OCI-LY7 (cell line): ENCODE measurements around the gene GID8. TPM values are rescaled to one million over a fixed set of nuclear protein-coding genes. Genes with fewer than 3 reads are reported as not detected.

ENCODE experiments used
- BruUV-seq: library from RNA; stranded (reverse); fragments of 400-500 nt; replicated peaks from 2 replicates; lab custom pipeline; 2021; lab: Mats Ljungman, UMichigan
- CTCF ChIA-PET: fragments of 300-600 bp; sonication (Branson Sonifier 250); formaldehyde crosslinking; loops from one replicate; lab custom pipeline; 2022; ENCODE audit warnings: antibody characterized with exemption; ENCODE audit not compliant: unreplicated experiment; lab: Charles Lee
- POLR2A ChIA-PET: fragments of 300-600 bp; sonication (Branson Sonifier 250); formaldehyde crosslinking; loops from one replicate; lab custom pipeline; 2022; ENCODE audit warnings: antibody characterized with exemption; lab: Charles Lee
- DNase-seq: peaks from one replicate; pipeline ENCODE4 v3.0.0-alpha.2; 2015; ENCODE audit warnings: low spot score
- H2AFZ ChIP-seq: fragments of 200-600 bp; sonication (generic), shearing (Covaris generic); 2 replicates; pipeline ENCODE4 v1.6.1; 2014; ENCODE audit warnings: mild to moderate bottlenecking, antibody characterized with exemption, low read length, moderate library complexity
- H3K27ac ChIP-seq: fragments of 200-600 bp; sonication (generic); 2 replicates; pipeline ENCODE4 v1.5.1; 2014; ENCODE audit warnings: mixed run types, low read depth, mild to moderate bottlenecking, moderate library complexity, low read length, inconsistent platforms; ENCODE audit not compliant: poor library complexity, severe bottlenecking
- H3K36me3 ChIP-seq: fragments of 200-600 bp; sonication (generic); 2 replicates; pipeline ENCODE4 v1.6.1; 2014; ENCODE audit warnings: mild to moderate bottlenecking, antibody characterized with exemption, low read length, moderate library complexity, mixed read lengths; ENCODE audit not compliant: insufficient read depth
- H3K4me1 ChIP-seq: fragments of 200-600 bp; sonication (generic); 2 replicates; pipeline ENCODE4 v1.5.1; 2014; ENCODE audit warnings: mild to moderate bottlenecking, low read length; ENCODE audit not compliant: insufficient read depth, poor library complexity, severe bottlenecking
- H3K4me2 ChIP-seq: fragments of 200-600 bp; sonication (generic); 2 replicates; pipeline ENCODE4 v1.6.1; 2014; ENCODE audit warnings: mild to moderate bottlenecking, low read length
- H3K4me3 ChIP-seq: fragments of 200-600 bp; sonication (generic); 2 replicates; pipeline ENCODE4 v1.5.1; 2014; ENCODE audit warnings: mild to moderate bottlenecking, low read depth, low read length; ENCODE audit not compliant: poor library complexity, severe bottlenecking
- H3K79me2 ChIP-seq: fragments of 200-600 bp; sonication (generic); 2 replicates; pipeline ENCODE4 v1.6.1; 2016; ENCODE audit warnings: low read depth, mild to moderate bottlenecking, low read length, moderate library complexity, mixed read lengths; ENCODE audit not compliant: insufficient read depth
- H3K9me2 ChIP-seq: fragments of 200-600 bp; sonication (generic); 2 replicates; pipeline ENCODE4 v1.6.1; 2016; ENCODE audit warnings: mild to moderate bottlenecking, low read length, mixed read lengths; ENCODE audit not compliant: insufficient read depth
- H3K9me3 ChIP-seq: fragments of 200-600 bp; sonication (generic); 2 replicates; pipeline ENCODE4 v1.6.1; 2014; ENCODE audit warnings: mild to moderate bottlenecking, mixed run types, low read length, mixed read lengths
- H4K20me1 ChIP-seq: fragments of 200-600 bp; sonication (generic); 2 replicates; pipeline ENCODE4 v1.6.1; 2014; ENCODE audit warnings: mild to moderate bottlenecking, antibody characterized with exemption, low read length, moderate library complexity, mixed read lengths; ENCODE audit not compliant: insufficient read depth
- EZH2phosphoT487 ChIP-seq: fragments of 200-600 bp; sonication (generic); IDR thresholded peaks from 2 replicates; pipeline ENCODE4 v1.6.1; 2018; ENCODE audit warnings: low read depth, borderline replicate concordance, mild to moderate bottlenecking, mixed run types, antibody characterized with exemption, low read length, moderate library complexity, mixed read lengths
- intact Hi-C: fragments of 100-400 bp; cut with micrococcal nuclease; formaldehyde crosslinking; loops from one replicate; pipeline ENCODE4 v1.10.0; 2022; ENCODE audit not compliant: unreplicated experiment
- total RNA-seq, 2 experiments: library from RNA; depleted of rRNA in 1 of 2; stranded (reverse); fragments of >200 nt in 1 of 2; shearing (Covaris generic) in 1 of 2; gene quantifications; 2 replicates each; pipeline ENCODE4 v1.2.3, GENCODE V29; 2014 to 2022
- TF ChIP-seq, protein P1 (sequence below): fragments of 200-600 bp; sonication (generic); conservative IDR thresholded peaks from 2 replicates; pipeline ENCODE4 v1.5.1; 2014; ENCODE audit warnings: mild to moderate bottlenecking, antibody characterized with exemption, low read length, moderate library complexity, mixed read lengths

GID8 gene
- total RNA-seq, 2 experiments from 2014 or later = 28.7 to 47.7 TPM

DNA sequence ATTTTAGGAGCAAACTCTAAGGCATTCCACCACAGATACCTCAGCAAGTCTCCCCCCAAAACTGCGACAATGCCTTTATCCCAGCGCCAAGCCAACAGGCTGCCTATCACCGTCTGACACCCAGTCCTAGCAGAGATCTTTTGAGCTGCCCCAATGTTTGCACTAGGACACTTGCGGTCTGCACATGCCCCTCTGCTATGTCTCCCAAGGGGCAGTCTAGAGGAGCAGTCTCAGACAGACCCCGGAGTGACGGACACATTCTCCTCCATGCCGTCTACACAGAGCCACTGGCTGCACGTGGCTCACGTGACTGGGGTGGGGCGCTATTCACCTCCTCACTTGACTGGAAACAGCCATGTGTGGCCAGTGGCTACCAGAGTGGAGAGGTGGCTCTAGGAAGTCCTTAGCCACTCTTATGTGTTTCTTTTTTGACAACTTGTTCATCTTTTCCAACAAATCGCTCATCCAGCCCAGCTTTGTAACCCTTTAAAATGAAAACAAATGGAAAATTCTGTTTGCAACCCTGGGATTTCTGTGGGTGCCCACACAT lies 27.7 kb upstream of the GID8 start:
- CTCF ChIA-PET = no interaction called here
- H3K79me2 ChIP-seq = peaks cover 45% of the 10 kb centered on the region
- no TSS peak for BruUV-seq

GRCh38 chr20:62910777-62911497 lies 27.0 kb upstream of the GID8 start:
- no peaks in the 10 kb centered on the region for H3K9me2 ChIP-seq
- H3K4me3 ChIP-seq = no peak overlapping the region
- no peak overlapping the region for H3K4me2 ChIP-seq
- H3K79me2 ChIP-seq = peaks cover 51% of the 10 kb centered on the region
- intact Hi-C loops = no loop called here
- ChIA-PET CTCF (no interaction called here), POLR2A (interaction anchor here (1.0 kb wide), 1 partner anchor 43 kb away, joined by 3 read pairs; no protein-coding TSS in a partner anchor)
- H2AFZ ChIP-seq = no peak overlapping the region
- no peak for TF ChIP-seq EZH2phosphoT487
- TF ChIP-seq, protein P1, sequence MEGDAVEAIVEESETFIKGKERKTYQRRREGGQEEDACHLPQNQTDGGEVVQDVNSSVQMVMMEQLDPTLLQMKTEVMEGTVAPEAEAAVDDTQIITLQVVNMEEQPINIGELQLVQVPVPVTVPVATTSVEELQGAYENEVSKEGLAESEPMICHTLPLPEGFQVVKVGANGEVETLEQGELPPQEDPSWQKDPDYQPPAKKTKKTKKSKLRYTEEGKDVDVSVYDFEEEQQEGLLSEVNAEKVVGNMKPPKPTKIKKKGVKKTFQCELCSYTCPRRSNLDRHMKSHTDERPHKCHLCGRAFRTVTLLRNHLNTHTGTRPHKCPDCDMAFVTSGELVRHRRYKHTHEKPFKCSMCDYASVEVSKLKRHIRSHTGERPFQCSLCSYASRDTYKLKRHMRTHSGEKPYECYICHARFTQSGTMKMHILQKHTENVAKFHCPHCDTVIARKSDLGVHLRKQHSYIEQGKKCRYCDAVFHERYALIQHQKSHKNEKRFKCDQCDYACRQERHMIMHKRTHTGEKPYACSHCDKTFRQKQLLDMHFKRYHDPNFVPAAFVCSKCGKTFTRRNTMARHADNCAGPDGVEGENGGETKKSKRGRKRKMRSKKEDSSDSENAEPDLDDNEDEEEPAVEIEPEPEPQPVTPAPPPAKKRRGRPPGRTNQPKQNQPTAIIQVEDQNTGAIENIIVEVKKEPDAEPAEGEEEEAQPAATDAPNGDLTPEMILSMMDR = no peak
- peaks cover 9% of the 10 kb centered on the region for H3K4me1 ChIP-seq
- DNase-seq = no peak
- H3K27ac ChIP-seq = no peak overlapping the region
- no peaks in the 10 kb centered on the region for H3K9me3 ChIP-seq
- BruUV-seq = no TSS peak
- H4K20me1 ChIP-seq = peaks cover 22% of the 10 kb centered on the region
- H3K36me3 ChIP-seq = peaks cover 86% of the 10 kb centered on the region

More for the DNA sequence above, 27.7 kb upstream of the GID8 start:
- no peak for DNase-seq
- intact Hi-C loops = no loop called here
- Histone ChIP-seq H3K9me2 (no peaks in the 10 kb centered on the region), H3K36me3 (peaks cover 93% of the 10 kb centered on the region), H3K4me2 (no peak overlapping the region), H3K4me1 (peaks cover 5% of the 10 kb centered on the region), H4K20me1 (peaks cover 15% of the 10 kb centered on the region), H3K9me3 (no peaks in the 10 kb centered on the region), H3K27ac (no peak overlapping the region), H3K4me3 (no peak overlapping the region), H2AFZ (no peak overlapping the region)
- TF ChIP-seq, protein P1 = no peak
- no peak for TF ChIP-seq EZH2phosphoT487
- POLR2A ChIA-PET = no interaction called here
